NCI-H2107 treated with DMSO at 0.1 percent for 48 hours (cell line): Measurements from ENCODE around the gene C11orf54.

Source experiments
- DNase-seq: peaks from one replicate; lab custom pipeline; 2025; ENCODE audit not compliant: unreplicated experiment; lab: John Stamatoyannopoulos, UW

Gene C11orf54

GRCh38 chr11:93741094-93741881 is at the start of gene C11orf54, which contains the start of gene TAF1D:
TSS of gene C11orf54 (plus strand) at chr11:93741672. CDS start at chr11:93747394, 5,722 bp downstream.
TSS of gene TAF1D (minus strand) at chr11:93741495. CDS start at chr11:93739304, 2,191 bp downstream.
- DNase-seq: peak; percentile 95

- DNase-seq: no peak
These were observed 47.4 kb upstream of the C11orf54 start for GRCh38 chr11:93694109-93694508.

GRCh38 chr11:93694557-93694956 is 46.9 kb upstream of the C11orf54 start:
- DNase-seq: no peak

GRCh38 chr11:93697611-93698010 is 43.9 kb upstream of the C11orf54 start:
- DNase-seq: no peak

- DNase-seq: no peak
These were observed 40.6 kb upstream of the C11orf54 start for GRCh38 chr11:93700830-93701229.

- DNase-seq: no peak
These were observed 37.2 kb upstream of the C11orf54 start for GRCh38 chr11:93704237-93704636.

GRCh38 chr11:93710239-93710638 is 31.2 kb upstream of the C11orf54 start:
- no peak for DNase-seq

- DNase-seq: no peak
These were observed 28.8 kb upstream of the C11orf54 start for GRCh38 chr11:93712678-93713077.

- no peak for DNase-seq
These were observed 25.6 kb upstream of the C11orf54 start for GRCh38 chr11:93715797-93716396.

GRCh38 chr11:93717501-93717900 is 24.0 kb upstream of the C11orf54 start:
- DNase-seq: no peak

GRCh38 chr11:93718057-93718563 is 23.4 kb upstream of the C11orf54 start:
- DNase-seq: no peak

GRCh38 chr11:93719310-93719709 is 22.2 kb upstream of the C11orf54 start:
- DNase-seq: no peak

GRCh38 chr11:93720522-93720921 is 20.9 kb upstream of the C11orf54 start:
- no peak for DNase-seq

GRCh38 chr11:93724089-93724488 is 17.4 kb upstream of the C11orf54 start:
- DNase-seq: no peak

GRCh38 chr11:93727985-93728791 is 13.3 kb upstream of the C11orf54 start:
- DNase-seq: no peak

- DNase-seq: no peak
These were observed 12.7 kb upstream of the C11orf54 start for GRCh38 chr11:93728792-93729128.

GRCh38 chr11:93729129-93729616 is 12.3 kb upstream of the C11orf54 start:
- DNase-seq: no peak

GRCh38 chr11:93730108-93731107 is 11.1 kb upstream of the C11orf54 start:
- no peak for DNase-seq

- DNase-seq: no peak
These were observed 9.1 kb upstream of the C11orf54 start for GRCh38 chr11:93732237-93732892.

- DNase-seq: no peak
These were observed 8.0 kb upstream of the C11orf54 start for GRCh38 chr11:93733474-93733873.
